Measurements from ENCODE around the gene RAB11FIP3.
"Not testable (repeated sequence)": the region's sequence is repeated elsewhere in the genome, so short reads cannot be mapped to it uniquely, and the experiment has no call there.

The RAB11FIP3 gene

DNA sequence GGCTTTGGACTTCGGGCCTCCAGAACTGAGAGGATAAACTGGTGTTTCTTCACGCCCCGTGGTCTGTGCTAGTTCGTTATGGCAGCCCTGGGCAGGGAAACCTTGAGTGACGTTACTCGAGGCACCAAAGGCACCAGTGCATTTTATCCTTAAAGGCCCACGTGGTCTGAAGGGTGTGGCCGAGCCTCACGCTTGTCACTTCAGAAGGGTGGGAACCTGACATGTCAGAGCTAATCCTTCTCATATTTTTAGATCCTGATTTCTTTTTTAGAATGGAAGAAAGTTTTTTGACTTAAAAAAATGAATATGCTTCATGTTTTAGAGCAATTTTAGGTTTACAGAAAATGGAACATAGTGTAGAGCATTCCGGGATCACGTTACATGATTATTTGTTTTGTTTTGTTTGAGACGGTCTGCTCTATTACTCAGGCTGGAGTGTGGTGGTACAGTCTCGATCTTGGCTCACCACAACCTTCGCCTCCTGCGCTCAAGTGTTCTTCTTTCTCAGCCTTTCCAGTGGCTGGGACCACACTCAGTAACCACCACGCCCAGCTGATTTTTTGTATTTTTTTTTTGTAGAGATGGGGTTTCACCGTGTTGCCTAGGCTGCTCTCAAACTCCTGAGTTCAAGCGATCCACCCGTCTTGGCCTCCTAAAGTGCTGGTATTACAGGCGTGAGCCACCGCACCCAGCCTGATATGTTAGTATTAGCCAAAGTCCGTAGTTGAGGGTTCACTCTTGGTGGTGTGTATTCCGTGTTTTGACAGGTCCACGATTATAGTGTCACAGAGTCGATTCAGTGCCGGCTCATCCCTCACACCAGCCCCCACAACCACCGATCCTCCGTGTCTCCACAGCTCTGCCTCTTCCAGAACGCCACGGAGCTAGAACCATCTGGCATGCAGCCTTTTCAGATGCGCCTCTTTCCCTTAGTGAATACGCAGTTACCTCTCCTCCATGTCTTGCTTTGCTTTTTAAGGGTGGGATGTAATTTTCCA is 47.9 kb downstream of the RAB11FIP3 start:
- TF ChIP-seq, protein P1, sequence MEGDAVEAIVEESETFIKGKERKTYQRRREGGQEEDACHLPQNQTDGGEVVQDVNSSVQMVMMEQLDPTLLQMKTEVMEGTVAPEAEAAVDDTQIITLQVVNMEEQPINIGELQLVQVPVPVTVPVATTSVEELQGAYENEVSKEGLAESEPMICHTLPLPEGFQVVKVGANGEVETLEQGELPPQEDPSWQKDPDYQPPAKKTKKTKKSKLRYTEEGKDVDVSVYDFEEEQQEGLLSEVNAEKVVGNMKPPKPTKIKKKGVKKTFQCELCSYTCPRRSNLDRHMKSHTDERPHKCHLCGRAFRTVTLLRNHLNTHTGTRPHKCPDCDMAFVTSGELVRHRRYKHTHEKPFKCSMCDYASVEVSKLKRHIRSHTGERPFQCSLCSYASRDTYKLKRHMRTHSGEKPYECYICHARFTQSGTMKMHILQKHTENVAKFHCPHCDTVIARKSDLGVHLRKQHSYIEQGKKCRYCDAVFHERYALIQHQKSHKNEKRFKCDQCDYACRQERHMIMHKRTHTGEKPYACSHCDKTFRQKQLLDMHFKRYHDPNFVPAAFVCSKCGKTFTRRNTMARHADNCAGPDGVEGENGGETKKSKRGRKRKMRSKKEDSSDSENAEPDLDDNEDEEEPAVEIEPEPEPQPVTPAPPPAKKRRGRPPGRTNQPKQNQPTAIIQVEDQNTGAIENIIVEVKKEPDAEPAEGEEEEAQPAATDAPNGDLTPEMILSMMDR (conservative IDR thresholded peaks at IDR 0.05) = no peak
- no peak for TF ChIP-seq ZFX (IDR thresholded peaks at IDR 0.05)
- no peak overlapping the region for H3K27ac ChIP-seq

DNA sequence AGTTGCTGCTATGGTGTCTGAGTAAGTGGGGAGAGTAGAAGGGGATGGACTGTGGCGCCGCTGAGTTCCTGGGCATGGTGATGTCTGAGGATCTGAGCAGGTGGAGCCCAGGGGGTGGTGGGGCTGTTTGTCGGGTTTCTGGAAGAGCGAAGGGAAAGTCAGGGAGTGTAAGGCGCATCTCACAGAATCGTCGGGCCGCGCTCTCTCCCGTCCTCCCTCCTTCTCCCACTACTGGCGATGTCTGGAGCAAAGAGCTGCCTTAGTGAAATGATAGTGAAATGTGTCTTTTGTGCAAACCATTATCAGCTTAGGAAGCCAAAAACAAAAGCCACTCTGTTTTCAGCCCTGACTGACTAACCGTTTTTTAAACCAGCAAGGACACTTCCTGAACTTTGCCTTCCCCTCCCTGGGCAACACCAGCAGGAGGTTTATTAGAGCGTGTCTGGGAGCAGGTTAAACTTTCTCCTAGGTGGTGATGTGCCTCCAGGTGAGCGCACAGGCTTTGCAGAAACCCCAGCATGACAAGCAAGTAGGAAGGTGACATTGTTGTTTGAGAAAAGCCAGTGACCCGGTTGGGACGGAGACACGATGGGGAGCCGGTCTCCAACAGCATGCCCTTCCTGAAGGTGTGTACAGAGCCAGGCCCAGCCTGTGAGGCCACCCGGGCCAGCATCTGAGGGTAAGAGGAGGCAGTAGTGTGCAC is 49.1 kb downstream of the RAB11FIP3 start:
- H3K27ac ChIP-seq = no peak overlapping the region
- TF ChIP-seq, protein P1 (conservative IDR thresholded peaks at IDR 0.05) = no peak
- TF ChIP-seq ZFX (IDR thresholded peaks at IDR 0.05) = no peak

DNA sequence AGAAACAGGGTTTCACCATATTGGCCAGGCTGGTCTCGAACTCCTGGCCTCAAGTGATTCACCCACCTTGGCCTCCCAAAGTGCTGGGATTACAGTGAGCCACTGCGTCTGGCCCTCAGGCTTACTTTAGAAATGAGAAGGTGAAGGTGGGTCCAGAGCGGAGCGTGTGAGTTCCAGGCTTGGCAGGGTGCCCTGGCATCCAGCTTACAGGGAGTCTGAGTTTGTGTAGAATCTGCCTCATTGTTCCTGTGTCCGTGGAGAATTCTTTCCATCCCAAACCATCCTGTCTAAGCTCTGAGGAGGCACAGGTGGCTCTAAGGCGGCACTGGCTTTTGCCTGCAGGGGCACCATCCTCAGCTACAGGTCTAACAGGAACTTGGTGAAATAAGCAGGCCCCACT is 50.6 kb downstream of the RAB11FIP3 start:
- no peak overlapping the region for H3K27ac ChIP-seq
- TF ChIP-seq, protein P1 (conservative IDR thresholded peaks at IDR 0.05) = no peak
- no peak for TF ChIP-seq ZFX (IDR thresholded peaks at IDR 0.05)

DNA sequence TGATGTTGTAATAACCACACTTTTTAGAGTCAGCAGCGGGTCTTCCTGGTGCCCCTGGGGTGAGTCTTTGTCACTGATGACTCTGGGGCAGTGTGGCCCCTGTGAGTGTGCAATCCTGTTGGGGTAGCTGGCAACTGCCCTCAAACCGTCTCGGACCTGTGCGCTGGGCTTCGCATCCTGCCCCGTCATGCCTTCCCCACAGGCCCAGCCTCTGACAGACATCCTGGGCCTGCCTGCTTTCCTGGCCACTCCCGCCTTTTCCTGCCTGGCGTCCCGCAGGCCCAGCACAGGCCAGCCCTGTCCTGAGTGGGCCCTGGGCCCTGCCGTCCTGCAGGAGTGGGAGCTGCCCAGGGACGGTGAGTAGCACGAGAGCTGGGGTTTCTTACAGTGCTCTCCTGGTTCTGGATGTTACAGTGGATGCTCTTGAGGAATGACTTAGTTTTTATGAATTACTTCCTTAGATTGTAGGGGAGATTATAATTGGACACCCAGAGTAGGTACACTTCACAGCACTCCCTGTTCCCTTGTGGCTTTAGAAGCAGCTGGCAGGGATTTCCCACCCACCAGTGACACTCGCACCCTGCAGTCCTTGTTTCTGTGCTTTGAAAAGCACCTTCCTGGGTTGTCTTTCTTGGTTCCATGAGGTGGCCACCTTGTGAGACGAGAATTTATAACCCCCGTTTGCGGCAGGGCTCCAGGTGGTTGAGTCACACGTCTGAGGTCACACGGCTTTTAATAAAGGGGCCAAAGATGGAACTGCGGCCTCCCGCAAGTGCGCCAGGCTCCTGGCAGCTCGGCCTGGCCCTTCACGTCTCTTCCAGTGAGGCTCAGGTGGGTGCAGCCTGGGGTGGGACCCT is 52.1 kb downstream of the RAB11FIP3 start:
- no peak for TF ChIP-seq ZFX (IDR thresholded peaks at IDR 0.05)
- TF ChIP-seq, protein P1 (conservative IDR thresholded peaks at IDR 0.05) = no peak
- H3K27ac ChIP-seq = peak overlapping the region; percentile 40

DNA sequence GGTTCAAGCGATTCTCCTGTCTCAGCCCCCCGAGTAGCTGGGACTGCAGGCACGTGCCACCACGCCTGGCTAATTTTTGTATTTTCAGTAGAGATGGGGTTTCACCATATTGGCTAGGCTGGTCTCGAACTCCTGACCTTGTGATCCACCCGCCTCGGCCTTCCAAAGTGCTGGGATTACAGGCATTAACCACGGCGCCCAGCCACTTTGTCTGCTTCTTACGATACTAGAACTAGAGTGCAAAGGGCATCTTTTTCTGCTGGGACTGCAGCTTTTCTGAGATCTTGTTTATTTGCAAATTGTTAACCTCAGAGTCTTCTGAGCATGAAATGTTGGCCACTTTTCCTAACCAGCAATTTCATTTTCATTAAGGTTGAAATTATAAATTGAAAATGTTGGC is 52.8 kb downstream of the RAB11FIP3 start:
- not testable (repeated sequence) for H3K27ac ChIP-seq

DNA sequence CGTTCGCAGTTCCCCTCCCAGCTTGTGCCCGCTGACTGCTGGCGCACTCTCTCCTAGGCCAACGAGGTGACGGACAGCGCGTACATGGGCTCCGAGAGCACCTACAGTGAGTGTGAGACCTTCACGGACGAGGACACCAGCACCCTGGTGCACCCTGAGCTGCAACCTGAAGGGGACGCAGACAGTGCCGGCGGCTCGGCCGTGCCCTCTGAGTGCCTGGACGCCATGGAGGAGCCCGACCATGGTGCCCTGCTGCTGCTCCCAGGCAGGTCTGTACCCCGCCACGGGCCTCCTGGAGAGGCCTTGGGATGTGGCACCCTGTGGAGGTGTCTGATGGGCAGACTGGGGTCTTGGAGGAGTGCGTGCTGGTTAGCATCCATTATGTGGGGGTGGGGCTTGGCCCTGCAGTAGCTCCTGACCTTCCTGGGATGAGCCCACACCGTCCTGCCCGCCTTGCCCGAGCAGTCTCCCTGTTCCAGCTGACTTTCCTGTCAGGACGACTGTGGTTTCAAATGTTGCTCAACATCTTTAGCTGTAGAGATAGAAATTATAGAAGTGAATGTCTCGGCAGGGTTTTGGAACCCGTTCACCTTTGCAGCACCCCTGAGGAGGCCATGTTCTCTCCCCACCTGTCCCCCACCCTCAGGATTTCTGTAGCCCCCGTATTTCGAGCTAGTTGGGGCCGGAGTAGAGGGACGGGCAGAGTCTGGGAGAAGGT is 57.2 kb downstream of the RAB11FIP3 start:
- TF ChIP-seq, protein P1 (conservative IDR thresholded peaks at IDR 0.05) = no peak
- TF ChIP-seq ZFX (IDR thresholded peaks at IDR 0.05) = no peak
- H3K27ac ChIP-seq = no peak overlapping the region

All from C4-2B (cell line).